GM15510 (cell line): Measurements from ENCODE around the gene IL1A.

ENCODE experiments used
- POLR2A ChIP-seq: IDR thresholded peaks from 3 replicates; pipeline ENCODE4 v1.6.1; 2011; ENCODE audit warnings: borderline replicate concordance; ENCODE audit not compliant: insufficient read length; ENCODE audit errors: extremely low read depth

IL1A gene

GRCh38 chr2:112821682-112822081, 37.4 kb upstream of the IL1A start:
- TF ChIP-seq POLR2A, result no peak

- no peak for TF ChIP-seq POLR2A
Measured at GRCh38 chr2:112821142-112821541, 36.8 kb upstream of the IL1A start.

DNA sequence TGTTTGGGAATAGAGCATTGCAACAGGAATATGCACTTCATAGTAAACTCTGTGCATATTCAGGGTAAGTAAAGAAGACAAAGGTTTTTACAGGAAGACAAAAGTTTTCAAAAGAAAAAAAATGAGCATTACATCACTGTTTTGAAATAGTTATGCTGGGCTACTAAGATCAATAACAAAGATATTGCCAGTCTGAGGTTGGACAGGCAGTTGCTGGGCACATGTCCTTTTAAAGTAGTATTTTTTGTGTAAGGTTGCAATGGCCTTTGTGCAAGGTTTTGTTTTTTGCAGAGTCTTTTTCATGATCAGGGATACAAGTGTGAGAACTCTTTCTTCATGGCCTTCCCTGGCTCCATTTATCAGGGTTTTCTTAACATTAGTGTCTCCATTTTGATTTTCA, 36.0 kb upstream of the IL1A start:
- TF ChIP-seq POLR2A, result no peak

DNA sequence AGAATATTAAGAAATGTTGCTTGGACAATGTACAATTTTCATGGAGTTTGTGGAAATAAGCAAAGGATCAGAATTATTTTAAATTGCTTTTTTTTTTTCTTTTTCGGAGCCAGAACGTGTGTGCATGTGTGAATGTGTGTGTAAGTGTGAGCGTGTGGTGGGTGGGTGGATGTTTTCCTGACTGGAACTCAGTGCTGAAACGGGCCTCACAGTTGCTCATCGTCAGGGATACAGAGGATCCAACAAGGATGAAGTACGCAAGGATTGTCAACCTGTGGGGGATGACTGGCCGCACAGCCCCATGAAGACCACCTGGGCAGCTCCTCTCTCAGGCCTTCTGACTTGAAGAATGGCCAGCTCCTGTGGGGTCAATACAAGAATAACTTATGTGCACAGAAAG, 34.8 kb upstream of the IL1A start:
- no peak for TF ChIP-seq POLR2A

DNA sequence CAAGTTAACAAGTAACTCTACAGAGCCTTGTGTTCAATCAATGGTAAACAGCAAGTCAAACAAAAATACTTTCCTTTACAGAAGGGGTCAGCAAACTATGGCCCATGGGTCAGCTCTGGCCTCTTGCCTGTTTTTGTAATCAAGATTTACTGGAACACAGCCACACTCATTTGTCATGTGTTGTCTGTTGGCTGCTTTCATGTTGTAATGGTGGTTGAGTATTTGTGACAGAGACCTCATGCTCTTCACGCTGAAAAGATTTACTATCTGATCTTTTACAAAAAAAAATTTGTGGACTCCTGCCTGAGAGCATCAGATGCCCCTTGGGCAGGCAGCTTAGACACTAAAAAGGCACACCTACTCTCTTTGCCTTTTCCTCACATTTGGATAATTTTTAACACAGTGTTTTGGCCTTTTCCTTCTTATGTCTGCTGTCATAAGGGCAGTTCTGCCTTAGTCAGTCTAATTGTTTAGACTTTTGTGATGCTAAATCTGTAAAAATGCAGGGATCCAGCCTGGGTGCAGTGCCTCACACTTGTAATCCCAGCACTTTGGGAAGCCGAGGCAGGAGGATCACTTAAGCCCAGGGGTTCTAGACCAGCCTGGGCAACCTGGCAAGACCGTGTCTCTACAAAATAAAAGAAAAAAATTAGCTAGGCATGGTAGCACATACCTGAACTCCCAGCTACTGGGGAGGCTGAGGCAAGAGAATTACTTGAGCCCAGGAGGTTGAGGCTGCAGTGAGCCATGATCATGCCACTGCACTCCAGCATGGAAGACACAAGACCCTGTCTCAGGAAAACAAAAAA, 34.0 kb upstream of the IL1A start:
- no peak for TF ChIP-seq POLR2A

DNA sequence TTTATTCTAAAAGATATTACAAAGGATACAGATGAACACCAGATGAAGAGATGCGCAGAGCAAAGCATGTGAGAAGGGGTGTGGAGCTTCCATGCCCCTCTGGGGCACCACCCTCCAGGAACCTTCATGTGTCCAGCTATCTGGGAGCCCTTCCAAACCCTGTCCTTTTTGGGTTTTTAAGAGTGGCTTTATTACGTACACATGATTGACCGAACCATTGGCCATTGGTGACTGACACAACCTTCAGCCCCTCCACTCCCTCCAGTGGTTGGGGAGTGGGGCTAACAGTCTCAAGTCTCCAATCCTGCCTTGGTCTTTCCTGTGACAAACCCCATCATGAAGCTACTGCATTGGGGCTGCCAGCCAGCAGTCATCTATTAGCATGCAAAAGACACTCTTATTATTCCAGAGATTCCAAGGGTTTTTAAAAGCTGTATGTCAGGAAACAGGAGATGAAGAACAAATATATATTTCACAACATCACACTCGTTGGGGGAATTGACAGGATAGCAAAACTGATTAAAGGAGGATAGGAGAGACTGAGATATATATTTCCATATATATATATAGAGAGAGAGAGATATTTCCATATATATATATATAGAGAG, 32.9 kb upstream of the IL1A start:
- no peak for TF ChIP-seq POLR2A

- TF ChIP-seq POLR2A, result no peak
Measured at GRCh38 chr2:112814278-112814677, 30.0 kb upstream of the IL1A start.

DNA sequence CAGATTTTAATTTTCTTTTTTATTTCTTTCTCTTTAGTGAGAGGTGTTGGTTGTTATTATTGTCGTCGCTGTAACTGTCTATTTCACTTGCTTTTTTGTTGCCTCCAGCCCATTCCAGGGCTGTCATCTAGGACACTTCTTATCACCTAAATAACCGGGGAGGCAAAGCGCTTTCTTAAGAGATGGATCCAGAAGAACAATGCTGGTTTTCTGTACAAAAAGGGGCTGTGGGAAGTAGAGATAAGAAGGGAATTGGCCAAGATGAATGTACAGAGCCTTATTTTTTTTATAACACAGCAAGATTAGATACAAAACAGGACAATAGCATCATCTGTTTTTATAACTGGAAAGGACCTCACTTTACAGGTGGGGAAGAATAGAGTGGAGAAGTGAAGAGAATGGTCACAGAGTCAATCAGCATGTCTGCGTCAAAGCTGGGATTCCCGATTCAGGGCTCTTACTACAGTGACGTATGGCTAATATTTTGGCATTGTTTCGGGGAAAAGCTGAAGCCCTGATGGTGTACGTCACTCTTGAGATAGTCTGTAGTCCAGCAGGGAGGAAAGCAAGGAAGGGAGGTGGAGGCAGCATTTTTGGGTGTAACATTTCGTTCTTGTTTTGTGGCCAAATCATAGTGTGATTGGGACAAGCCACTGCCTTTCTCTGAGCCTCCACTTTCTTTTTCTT, 29.1 kb upstream of the IL1A start:
- no peak for TF ChIP-seq POLR2A

DNA sequence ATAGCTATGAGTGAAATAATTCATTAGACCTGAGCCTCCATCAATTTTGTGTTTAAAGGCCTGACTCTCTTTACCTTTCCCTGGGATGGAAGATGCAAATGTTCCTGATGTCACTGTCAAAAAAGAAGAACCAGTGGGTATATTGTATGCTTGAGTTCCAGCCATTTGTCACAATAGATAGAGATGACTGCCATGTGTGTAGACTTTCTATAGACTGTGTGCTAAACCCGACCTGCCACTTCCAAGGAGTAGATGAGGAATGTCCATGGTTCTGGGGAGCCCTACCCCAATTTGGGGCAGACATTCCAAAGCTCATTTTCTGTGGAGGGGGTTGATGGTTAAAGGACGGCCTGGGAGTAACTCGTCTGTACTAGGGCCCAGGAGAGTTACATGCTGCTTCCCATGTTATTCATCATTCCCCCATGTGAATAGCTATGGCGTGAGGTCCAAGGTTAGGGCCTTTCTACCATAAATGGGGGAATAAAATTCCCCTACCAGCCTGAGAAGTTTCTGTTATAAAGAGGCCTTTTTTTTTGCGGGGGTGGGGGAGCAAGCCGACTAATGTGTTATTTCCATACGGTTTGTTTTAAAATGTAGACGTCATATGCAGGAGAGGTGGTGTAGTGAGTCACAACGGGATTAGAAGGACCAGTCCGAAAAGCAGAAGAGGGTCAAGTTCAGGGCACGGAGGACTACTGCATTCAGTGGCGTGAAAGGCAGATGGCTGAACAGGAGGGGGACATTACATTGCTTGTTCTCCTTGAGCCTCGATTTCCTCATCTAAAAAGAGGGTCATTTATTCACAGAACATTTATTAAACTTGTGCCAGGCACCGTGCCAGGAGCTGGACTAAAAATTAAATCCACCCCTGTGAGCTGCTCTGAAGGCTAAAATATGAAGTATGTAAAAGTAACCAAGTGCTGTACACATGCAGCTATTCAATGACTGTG, 28.3 kb upstream of the IL1A start:
- no peak for TF ChIP-seq POLR2A

- TF ChIP-seq POLR2A, result no peak
Measured at GRCh38 chr2:112811841-112812306, 27.6 kb upstream of the IL1A start.

- no peak for TF ChIP-seq POLR2A
Measured at GRCh38 chr2:112811276-112811831, 27.1 kb upstream of the IL1A start.

DNA sequence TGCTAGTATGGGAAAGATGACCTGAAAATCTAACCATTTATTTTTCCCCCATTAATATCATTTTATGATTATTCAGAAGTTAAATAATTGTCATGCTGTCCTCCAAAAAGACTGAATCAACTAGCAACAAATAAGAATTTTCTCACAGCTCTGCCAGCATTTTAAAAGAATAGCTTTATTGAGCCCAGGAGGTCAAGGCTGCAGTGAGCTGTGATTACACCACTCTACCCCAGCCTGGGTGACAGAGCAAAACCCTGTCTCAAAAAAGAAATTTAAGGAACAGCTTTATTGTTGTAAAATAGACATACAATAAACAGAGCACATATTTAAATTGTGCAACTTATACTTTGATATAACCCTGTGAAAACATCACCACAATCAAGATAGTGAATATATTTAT, 24.8 kb upstream of the IL1A start:
- no peak for TF ChIP-seq POLR2A

GRCh38 chr2:112807233-112807807, 23.0 kb upstream of the IL1A start:
- TF ChIP-seq POLR2A, result no peak

- TF ChIP-seq POLR2A, result no peak
Measured at GRCh38 chr2:112805542-112805941, 21.2 kb upstream of the IL1A start.
